ENCODE measurements around the gene SLC25A34.

SLC25A34 gene

DNA sequence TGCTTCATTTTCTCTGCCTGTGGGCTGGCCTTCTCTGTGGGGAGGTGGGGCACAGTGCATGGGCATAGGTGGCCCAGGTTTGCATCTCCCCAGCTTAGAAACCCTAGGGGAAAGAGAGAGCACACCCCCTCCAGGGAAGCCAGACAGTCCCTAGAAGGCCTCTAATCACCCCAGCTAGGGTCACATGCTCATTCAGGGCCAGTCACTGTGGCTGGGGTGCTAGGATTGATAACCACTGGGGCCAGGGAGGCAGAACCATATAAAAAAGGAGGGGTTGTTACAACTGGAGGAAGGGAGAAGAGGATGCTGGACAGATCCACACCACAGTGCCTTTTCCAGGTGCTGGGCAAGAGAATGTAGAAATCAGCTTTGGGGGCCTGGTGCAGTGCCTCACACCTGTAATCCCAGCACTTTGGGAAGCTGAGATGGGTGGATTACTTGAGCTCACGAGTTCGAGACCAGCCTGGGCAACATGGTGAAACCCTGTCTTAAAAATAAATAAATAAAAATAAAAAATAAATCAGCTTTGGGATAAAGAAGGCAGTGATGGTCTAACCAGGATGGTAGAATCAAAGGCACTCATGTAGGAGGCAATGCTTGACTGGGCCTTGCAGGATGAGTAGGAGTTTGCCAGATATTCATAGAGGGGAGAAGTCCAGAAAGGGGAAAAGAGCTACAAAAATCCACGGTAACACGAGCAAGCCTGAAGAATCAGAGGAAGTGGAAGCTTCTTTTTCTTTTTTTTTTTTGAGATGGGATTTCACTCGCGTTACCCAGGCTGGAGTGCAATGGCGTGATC, 42.0 kb downstream of the SLC25A34 start:
- DNase-seq = no peak

DNA sequence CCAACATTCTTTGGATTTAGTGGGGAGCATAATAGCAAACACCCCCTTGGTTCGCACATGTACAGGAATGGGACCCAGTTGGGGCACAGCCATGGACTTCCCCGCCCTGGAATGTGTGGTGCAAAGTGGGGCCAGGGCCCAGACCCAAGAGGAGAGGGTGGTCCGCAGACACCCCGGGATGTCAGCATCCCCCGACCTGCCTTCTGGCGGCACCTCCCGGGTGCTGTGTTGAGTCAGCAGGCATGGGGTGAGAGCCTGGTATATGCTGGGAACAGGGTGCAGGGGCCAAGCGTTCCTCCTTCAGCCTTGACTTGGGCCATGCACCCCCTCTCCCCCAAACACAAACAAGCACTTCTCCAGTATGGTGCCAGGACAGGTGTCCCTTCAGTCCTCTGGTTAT, 49.6 kb downstream of the SLC25A34 start:
- no peak for DNase-seq

DNA sequence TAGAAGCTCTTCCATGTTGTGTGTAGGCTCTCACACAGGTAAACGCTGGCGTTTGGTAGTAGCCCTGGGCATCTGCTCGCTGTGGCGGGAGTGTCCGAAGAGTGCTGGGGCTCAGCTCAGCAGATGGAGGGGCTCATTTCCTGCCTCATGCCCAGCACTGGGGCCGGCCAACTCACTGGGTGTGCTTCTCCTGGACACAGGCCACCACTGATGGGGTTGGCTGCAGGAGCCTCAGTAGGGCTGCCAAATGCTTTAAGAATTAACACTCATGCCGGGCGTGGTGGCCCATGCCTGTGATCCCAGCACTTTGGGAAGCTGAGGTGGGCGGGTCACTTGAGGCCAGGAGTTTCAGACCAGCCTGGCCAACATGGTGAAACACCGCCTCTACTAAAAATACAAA, 50.5 kb downstream of the SLC25A34 start:
- no peak for DNase-seq

DNA sequence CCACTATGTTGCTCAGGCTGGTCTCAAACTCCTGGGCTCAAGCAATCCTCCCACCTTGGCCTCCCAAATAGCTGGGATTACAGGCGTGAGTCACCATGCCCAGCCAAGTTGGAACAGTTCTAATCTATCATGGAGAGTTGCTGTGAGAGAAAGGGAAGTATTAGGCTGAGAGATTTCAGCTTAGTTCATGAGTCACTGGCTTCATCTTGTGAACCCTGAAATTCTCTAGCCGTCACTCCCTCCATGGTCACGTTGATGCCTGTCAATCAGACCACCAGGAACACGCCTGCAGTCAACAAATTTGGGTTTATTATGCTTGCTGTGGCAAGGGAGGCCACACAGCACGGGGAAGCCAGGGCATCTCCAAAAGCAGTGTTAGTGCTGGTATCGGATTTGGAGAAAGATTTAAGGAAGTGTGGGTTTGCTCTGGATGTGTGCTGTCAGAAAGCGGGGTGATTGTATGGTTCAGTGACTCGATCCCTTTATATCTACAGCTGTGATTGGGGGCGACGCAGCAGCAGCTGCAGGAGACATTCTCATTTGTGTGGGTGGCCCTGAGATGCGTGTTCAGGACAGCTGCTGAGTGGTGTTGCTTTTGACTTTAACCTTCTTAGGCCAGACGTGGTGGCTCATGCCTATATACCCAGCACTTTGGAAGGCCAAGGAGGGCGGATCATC, 52.7 kb downstream of the SLC25A34 start:
- DNase-seq = no peak
